H9 (cell line): ENCODE data around the gene EDA. TPM values are rescaled to one million over a fixed set of nuclear protein-coding genes. Genes with fewer than 3 reads are reported as not detected.

Source experiments
- DNase-seq: peaks from one replicate; pipeline ENCODE4 v3.0.0-alpha.2; 2017
- H2AFZ ChIP-seq: one replicate; pipeline ENCODE4 v1.6.1; 2013; ENCODE audit warnings: mild to moderate bottlenecking, low read length, control low read depth, moderate library complexity
- H2AK5ac ChIP-seq: 2 replicates; pipeline ENCODE4 v1.6.1; 2013; ENCODE audit warnings: low read length, control low read depth, mixed read lengths; ENCODE audit not compliant: insufficient read length
- H2BK120ac ChIP-seq: one replicate; pipeline ENCODE4 v1.6.1; 2013; ENCODE audit warnings: low read depth, mild to moderate bottlenecking, low read length, control low read depth, inconsistent platforms; ENCODE audit not compliant: poor library complexity, severe bottlenecking
- H2BK12ac ChIP-seq: 2 replicates; pipeline ENCODE4 v1.6.1; 2013; ENCODE audit warnings: low read length, control low read depth, mixed read lengths, low read depth; ENCODE audit not compliant: insufficient read length
- H2BK15ac ChIP-seq: 2 replicates; pipeline ENCODE4 v1.6.1; 2013; ENCODE audit warnings: low read depth, low read length, control low read depth
- H2BK20ac ChIP-seq: one replicate; pipeline ENCODE4 v1.6.1; 2013; ENCODE audit warnings: low read depth, mild to moderate bottlenecking, low read length, control low read depth, inconsistent platforms; ENCODE audit not compliant: poor library complexity, severe bottlenecking
- H2BK5ac ChIP-seq: 2 replicates; pipeline ENCODE4 v1.6.1; 2013; ENCODE audit warnings: low read length, control low read depth, mixed read lengths; ENCODE audit not compliant: insufficient read length
- H3K14ac ChIP-seq: 2 replicates; pipeline ENCODE4 v1.6.1; 2013; ENCODE audit warnings: low read length, control low read depth; ENCODE audit not compliant: insufficient read depth
- H3K18ac ChIP-seq: 2 replicates; pipeline ENCODE4 v1.6.1; 2013; ENCODE audit warnings: low read depth, mild to moderate bottlenecking, mixed read lengths, low read length, control low read depth; ENCODE audit not compliant: insufficient read length
- H3K23ac ChIP-seq: 2 replicates; pipeline ENCODE4 v1.6.1; 2013; ENCODE audit warnings: low read length, control low read depth, mixed read lengths, low read depth; ENCODE audit not compliant: insufficient read length
- H3K23me2 ChIP-seq: 2 replicates; pipeline ENCODE4 v1.6.1; 2013; ENCODE audit warnings: low read depth, mild to moderate bottlenecking, mixed read lengths, low read length, control low read depth; ENCODE audit not compliant: insufficient read length, poor library complexity, severe bottlenecking
- H3K27ac ChIP-seq: 2 replicates; pipeline ENCODE4 v1.5.1; 2013; ENCODE audit warnings: low read length, control low read depth, mixed read lengths, low read depth; ENCODE audit not compliant: insufficient read length
- H3K27me3 ChIP-seq: 2 replicates; pipeline ENCODE4 v1.6.1; 2013; ENCODE audit warnings: low read length, control low read depth, inconsistent platforms; ENCODE audit not compliant: insufficient read depth
- H3K4ac ChIP-seq: 2 replicates; pipeline ENCODE4 v1.6.1; 2013; ENCODE audit warnings: low read depth, mild to moderate bottlenecking, control low read depth, inconsistent platforms, low read length, moderate library complexity
- H3K4me1 ChIP-seq: 2 replicates; pipeline ENCODE4 v1.6.1; 2013; ENCODE audit warnings: low read length, control low read depth, inconsistent platforms; ENCODE audit not compliant: insufficient read depth
- H3K4me2 ChIP-seq: 2 replicates; pipeline ENCODE4 v1.6.1; 2013; ENCODE audit warnings: low read length, control low read depth, mixed read lengths; ENCODE audit not compliant: insufficient read length, insufficient read depth
- H3K56ac ChIP-seq: 2 replicates; pipeline ENCODE4 v1.6.1; 2013; ENCODE audit warnings: low read depth, mild to moderate bottlenecking, mixed read lengths, low read length, control low read depth; ENCODE audit not compliant: insufficient read length
- H3K79me1 ChIP-seq: 2 replicates; pipeline ENCODE4 v1.6.1; 2013; ENCODE audit warnings: low read depth, mild to moderate bottlenecking, moderate library complexity, low read length, control low read depth, inconsistent platforms; ENCODE audit not compliant: insufficient read depth, poor library complexity, severe bottlenecking
- H3K79me2 ChIP-seq: 2 replicates; pipeline ENCODE4 v1.6.1; 2013; ENCODE audit warnings: low read length, control low read depth, inconsistent platforms; ENCODE audit not compliant: insufficient read depth
- H3K9ac ChIP-seq: 2 replicates; pipeline ENCODE4 v1.6.1; 2013; ENCODE audit warnings: low read length, control low read depth, mixed read lengths; ENCODE audit not compliant: insufficient read length; ENCODE audit errors: extremely low read depth
- H3K9me3 ChIP-seq: one replicate; pipeline ENCODE4 v1.6.1; 2013; ENCODE audit warnings: low read depth, low read length, inconsistent platforms; ENCODE audit not compliant: control insufficient read depth
- H3T11ph ChIP-seq: one replicate; pipeline ENCODE4 v1.6.1; 2013; ENCODE audit warnings: mild to moderate bottlenecking, low read length, control low read depth, inconsistent platforms
- H4K20me1 ChIP-seq: one replicate; pipeline ENCODE4 v1.6.1; 2013; ENCODE audit not compliant: control insufficient read depth, insufficient read length, insufficient read depth
- H4K5ac ChIP-seq: 2 replicates; pipeline ENCODE4 v1.6.1; 2013; ENCODE audit warnings: low read depth, mild to moderate bottlenecking, mixed read lengths, low read length, control low read depth; ENCODE audit not compliant: insufficient read length
- H4K8ac ChIP-seq: replicated peaks from 2 replicates; pipeline ENCODE4 v1.6.1; 2013; ENCODE audit warnings: low read length, control low read depth, mixed read lengths, low read depth; ENCODE audit not compliant: insufficient read length
- H4K91ac ChIP-seq: 2 replicates; pipeline ENCODE4 v1.6.1; 2013; ENCODE audit warnings: low read depth, mild to moderate bottlenecking, moderate library complexity, mixed read lengths, low read length, control low read depth; ENCODE audit not compliant: insufficient read length
- H3K27ac Mint-ChIP-seq, 3 experiments: 2 replicates in 2 of 3; 3 replicates in 1 of 3; pipeline ENCODE4 v1.8.0; 2020 to 2021; ENCODE audit warnings: mixed read lengths in 3 of 3, mild to moderate bottlenecking in 1 of 3, moderate library complexity in 1 of 3
- H3K27me3 Mint-ChIP-seq: 2 replicates; pipeline ENCODE4 v1.8.0; 2021; ENCODE audit warnings: low read depth, mild to moderate bottlenecking, moderate library complexity, mixed read lengths
- H3K36me3 Mint-ChIP-seq, 3 experiments: 2 replicates in 2 of 3; 3 replicates in 1 of 3; pipeline ENCODE4 v1.8.0; 2020 to 2021; ENCODE audit warnings: low read depth in 3 of 3, mixed read lengths in 3 of 3; ENCODE audit not compliant: insufficient read depth in 1 of 3
- H3K4me1 Mint-ChIP-seq, 2 experiments: 2 replicates each; pipeline ENCODE4 v1.8.0; 2020; ENCODE audit warnings: mixed read lengths in 2 of 2
- H3K4me3 Mint-ChIP-seq, 2 experiments: 2 replicates in 1 of 2; 3 replicates in 1 of 2; pipeline ENCODE4 v1.8.0; 2020 to 2021; ENCODE audit warnings: mild to moderate bottlenecking in 2 of 2, mixed read lengths in 2 of 2, moderate library complexity in 1 of 2
- H3K9me3 Mint-ChIP-seq, 2 experiments: 2 replicates in 1 of 2; 3 replicates in 1 of 2; pipeline ENCODE4 v1.8.0; 2020; ENCODE audit warnings: mild to moderate bottlenecking in 2 of 2, mixed read lengths in 2 of 2, moderate library complexity in 1 of 2
- CTCF ChIP-seq: fragments of 200-600 bp; sonication (generic); conservative IDR thresholded peaks from 3 replicates; pipeline ENCODE4 v1.8.0; 2021; ENCODE audit warnings: antibody characterized with exemption, mild to moderate bottlenecking
- total RNA-seq: library from RNA; stranded (reverse); gene quantifications from 2 replicates; pipeline ENCODE4 v1.2.1, GENCODE V29; 2021

The EDA gene
- total RNA-seq, 1 experiment from 2014 or later = 7.7 TPM

DNA sequence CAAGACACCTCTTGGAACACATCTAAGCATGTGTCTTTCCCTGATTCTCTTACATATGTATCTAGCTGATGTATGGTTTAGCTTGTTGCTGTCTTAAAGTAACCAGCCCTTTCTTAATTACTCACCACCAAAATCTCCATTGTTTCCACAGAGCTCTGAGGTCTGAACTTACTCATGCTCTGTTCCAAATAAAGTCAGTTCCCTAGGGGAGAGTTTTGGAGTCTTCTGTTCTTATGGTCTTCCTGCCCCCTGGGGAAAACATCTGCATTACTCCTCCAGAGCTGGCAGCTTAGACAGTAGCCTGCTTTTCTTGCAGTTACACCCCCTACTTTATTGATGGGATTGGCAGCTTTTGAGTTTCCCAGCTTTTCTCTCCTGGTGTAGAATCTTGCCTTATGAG is 125.8 kb downstream of the EDA start:
- no peak overlapping the region for H3T11ph ChIP-seq
- Mint-ChIP-seq H3K27ac (no peak overlapping the region; a peak in 1 of 7 replicates), H3K9me3 (peaks cover 57 to 71% of the 10 kb centered on the region in 2 experiments), H3K4me1 (peaks cover 3 to 6% of the 10 kb centered on the region in 2 experiments; a peak in 2 of 4 replicates), H3K36me3 (peaks cover 8 to 14% (median 10%) of the 10 kb centered on the region in 3 experiments), H3K4me3 (no peak overlapping the region), H3K27me3 (no peaks in the 10 kb centered on the region)
- no peak overlapping the region for H2AK5ac ChIP-seq
- no peak overlapping the region for H4K8ac ChIP-seq
- no peak overlapping the region for H2BK5ac ChIP-seq
- no peak overlapping the region for H2BK20ac ChIP-seq
- H3K9ac ChIP-seq = no peak overlapping the region
- no peak overlapping the region for H4K91ac ChIP-seq
- H3K23ac ChIP-seq = no peak overlapping the region
- H3K18ac ChIP-seq = no peak overlapping the region
- no peak overlapping the region for H2BK15ac ChIP-seq
- no peaks in the 10 kb centered on the region for H3K79me2 ChIP-seq
- H3K23me2 ChIP-seq = no peaks in the 10 kb centered on the region
- no peak overlapping the region for H3K27ac ChIP-seq
- H3K4me1 ChIP-seq = no peaks in the 10 kb centered on the region
- H3K14ac ChIP-seq = no peak overlapping the region
- no peak overlapping the region for H3K4me2 ChIP-seq
- H3K79me1 ChIP-seq = no peaks in the 10 kb centered on the region
- H2BK12ac ChIP-seq = no peak overlapping the region
- no peak overlapping the region for H3K4ac ChIP-seq
- no peaks in the 10 kb centered on the region for H3K27me3 ChIP-seq
- no peaks in the 10 kb centered on the region for H4K20me1 ChIP-seq
- no peak overlapping the region for H3K56ac ChIP-seq
- no peak overlapping the region for H2BK120ac ChIP-seq
- H2AFZ ChIP-seq = no peak overlapping the region
- no peak overlapping the region for H4K5ac ChIP-seq
- TF ChIP-seq CTCF = no peak
- peaks cover 32% of the 10 kb centered on the region for H3K9me3 ChIP-seq
- no peak for DNase-seq
